Hepatocyte (in vitro differentiated cells): Measurements from ENCODE around the gene GCNT4. TPM values are rescaled to one million over a fixed set of nuclear protein-coding genes. Genes with fewer than 3 reads are reported as not detected.

ENCODE experiments used
- DNase-seq: peaks from one replicate; pipeline ENCODE4 v3.0.0-alpha.2; 2016; ENCODE audit warnings: low spot score
- H2AFZ ChIP-seq: fragments of 200-600 bp; sonication (generic); 2 replicates; pipeline ENCODE4 v1.6.0; 2016; ENCODE audit warnings: antibody characterized with exemption, mild to moderate bottlenecking
- H3K27ac ChIP-seq: fragments of 200-600 bp; sonication (generic); 2 replicates; pipeline ENCODE4 v1.5.1; 2016; ENCODE audit warnings: mild to moderate bottlenecking
- H3K27me3 ChIP-seq: fragments of 200-600 bp; sonication (generic); 2 replicates; pipeline ENCODE4 v1.6.1; 2016
- H3K36me3 ChIP-seq: fragments of 200-600 bp; sonication (generic); replicated peaks from 2 replicates; pipeline ENCODE4 v1.5.1; 2016; ENCODE audit warnings: low read depth; ENCODE audit not compliant: insufficient read depth
- H3K4me1 ChIP-seq: fragments of 200-600 bp; sonication (generic); 2 replicates; pipeline ENCODE4 v1.5.1; 2016; ENCODE audit warnings: mild to moderate bottlenecking, moderate library complexity; ENCODE audit not compliant: insufficient read depth
- H3K4me2 ChIP-seq: fragments of 200-600 bp; sonication (generic); 2 replicates; pipeline ENCODE4 v1.6.0; 2016
- H3K4me3 ChIP-seq: fragments of 200-600 bp; sonication (generic); 2 replicates; pipeline ENCODE4 v1.5.1; 2016; ENCODE audit warnings: mild to moderate bottlenecking
- H3K79me2 ChIP-seq: fragments of 200-600 bp; sonication (generic); 2 replicates; pipeline ENCODE4 v1.6.0; 2017; ENCODE audit warnings: mild to moderate bottlenecking
- H3K9me2 ChIP-seq: fragments of 200-600 bp; sonication (generic); replicated peaks from 2 replicates; pipeline ENCODE4 v1.6.0; 2017; ENCODE audit warnings: mild to moderate bottlenecking; ENCODE audit not compliant: insufficient read depth
- H3K9me3 ChIP-seq: fragments of 200-600 bp; sonication (generic); 2 replicates; pipeline ENCODE4 v1.5.1; 2016; ENCODE audit warnings: low read depth, mild to moderate bottlenecking
- H4K20me1 ChIP-seq: fragments of 200-600 bp; sonication (generic); 2 replicates; pipeline ENCODE4 v1.6.0; 2016; ENCODE audit warnings: mild to moderate bottlenecking; ENCODE audit not compliant: insufficient read depth, poor library complexity, severe bottlenecking
- EZH2 ChIP-seq: fragments of 200-600 bp; sonication (generic); IDR thresholded peaks from 2 replicates; pipeline ENCODE4 v1.6.1; 2016; ENCODE audit warnings: antibody characterized with exemption, mild to moderate bottlenecking, borderline replicate concordance
- EZH2phosphoT487 ChIP-seq: fragments of 200-600 bp; sonication (generic); IDR thresholded peaks from one replicate; pipeline ENCODE4 v1.6.1; 2018; ENCODE audit warnings: antibody characterized with exemption, mild to moderate bottlenecking, low read depth, moderate library complexity; ENCODE audit not compliant: unreplicated experiment, severe bottlenecking
- WGBS: methylation state at CpG from one replicate; pipeline ENCODE4 v1.1.6; 2016; ENCODE audit warnings: low lambda C conversion rate; ENCODE audit errors: missing lambda C conversion rate; 5-methylcytosine and 5-hydroxymethylcytosine counted together
- polyA plus RNA-seq: library from polyadenylated mRNA; unstranded; fragments of >200 nt; fragmentation: Nextera tagmentation; extraction: Ambion mirVana; gene quantifications from 2 replicates; pipeline ENCODE4 v1.2.1, GENCODE V29; 2016
- total RNA-seq: library from RNA; depleted of rRNA; stranded (reverse); fragments of >200 nt; gene quantifications from 2 replicates; pipeline ENCODE4 v1.2.3, GENCODE V29; 2014
- TF ChIP-seq, protein P1 (sequence below): fragments of 200-600 bp; sonication (generic); IDR thresholded peaks from 2 replicates; pipeline ENCODE4 v1.5.1; 2016; ENCODE audit warnings: antibody characterized with exemption, mild to moderate bottlenecking; ENCODE audit not compliant: poor library complexity

GCNT4 gene
- total and polyA plus RNA-seq, 2 experiments from 2014 or later: 1.5 to 8.3 TPM

DNA sequence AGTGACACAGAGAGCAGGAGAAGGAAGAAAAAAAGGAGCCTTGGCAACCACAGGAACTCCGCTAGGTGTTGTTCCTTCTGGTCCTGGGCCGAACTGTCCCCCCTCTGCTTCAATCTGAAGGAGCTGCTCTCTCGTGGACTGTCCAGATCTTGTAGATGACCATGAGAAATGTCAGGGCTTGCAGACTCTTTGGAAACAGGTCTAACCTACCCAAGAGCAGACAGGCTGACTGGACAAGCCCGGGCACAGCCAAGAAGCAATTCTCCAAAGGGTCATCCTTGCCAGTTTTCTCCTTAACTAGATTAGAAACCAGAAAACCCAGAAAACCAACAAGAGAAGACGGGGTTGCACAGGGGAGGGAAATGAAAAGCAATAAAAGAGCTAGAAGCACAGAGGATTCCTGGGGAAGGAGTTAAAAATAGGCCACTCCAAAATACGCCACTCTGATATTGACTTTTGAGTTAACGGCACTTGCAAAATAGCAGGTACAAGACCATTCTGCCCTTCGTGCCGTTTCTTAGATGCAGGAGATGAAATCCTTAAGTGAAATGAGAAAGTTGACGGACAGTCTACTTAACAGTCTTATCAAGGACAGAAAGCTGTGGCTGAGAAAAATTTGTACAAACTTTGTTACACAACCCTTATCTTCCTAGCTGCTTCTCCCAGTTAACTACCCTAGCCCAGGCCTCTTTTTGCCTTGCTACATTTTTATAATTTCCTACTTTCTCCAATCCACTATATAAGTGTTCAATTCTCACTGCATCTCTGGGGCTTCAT lies 5.8 kb downstream of the GCNT4 start:
- no peaks in the 10 kb centered on the region for H3K36me3 ChIP-seq
- peak; percentile 18 for DNase-seq
- WGBS: 74% methylated on average over 10 of the region's 10 CpGs
- no peaks in the 10 kb centered on the region for H3K9me3 ChIP-seq
- H3K9me2 ChIP-seq: no peaks in the 10 kb centered on the region
- peaks cover 22% of the 10 kb centered on the region for H3K4me1 ChIP-seq
- H3K27me3 ChIP-seq: no peaks in the 10 kb centered on the region
- peaks cover 42% of the 10 kb centered on the region for H3K79me2 ChIP-seq
- TF ChIP-seq EZH2 (no peak), EZH2phosphoT487 (no peak)
- TF ChIP-seq, protein P1, sequence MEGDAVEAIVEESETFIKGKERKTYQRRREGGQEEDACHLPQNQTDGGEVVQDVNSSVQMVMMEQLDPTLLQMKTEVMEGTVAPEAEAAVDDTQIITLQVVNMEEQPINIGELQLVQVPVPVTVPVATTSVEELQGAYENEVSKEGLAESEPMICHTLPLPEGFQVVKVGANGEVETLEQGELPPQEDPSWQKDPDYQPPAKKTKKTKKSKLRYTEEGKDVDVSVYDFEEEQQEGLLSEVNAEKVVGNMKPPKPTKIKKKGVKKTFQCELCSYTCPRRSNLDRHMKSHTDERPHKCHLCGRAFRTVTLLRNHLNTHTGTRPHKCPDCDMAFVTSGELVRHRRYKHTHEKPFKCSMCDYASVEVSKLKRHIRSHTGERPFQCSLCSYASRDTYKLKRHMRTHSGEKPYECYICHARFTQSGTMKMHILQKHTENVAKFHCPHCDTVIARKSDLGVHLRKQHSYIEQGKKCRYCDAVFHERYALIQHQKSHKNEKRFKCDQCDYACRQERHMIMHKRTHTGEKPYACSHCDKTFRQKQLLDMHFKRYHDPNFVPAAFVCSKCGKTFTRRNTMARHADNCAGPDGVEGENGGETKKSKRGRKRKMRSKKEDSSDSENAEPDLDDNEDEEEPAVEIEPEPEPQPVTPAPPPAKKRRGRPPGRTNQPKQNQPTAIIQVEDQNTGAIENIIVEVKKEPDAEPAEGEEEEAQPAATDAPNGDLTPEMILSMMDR: no peak
- H3K4me3 ChIP-seq: no peak overlapping the region
- H3K27ac ChIP-seq: no peak overlapping the region
- H2AFZ ChIP-seq: no peak overlapping the region
- H4K20me1 ChIP-seq: no peaks in the 10 kb centered on the region
- peak overlapping the region; percentile 51 for H3K4me2 ChIP-seq

DNA sequence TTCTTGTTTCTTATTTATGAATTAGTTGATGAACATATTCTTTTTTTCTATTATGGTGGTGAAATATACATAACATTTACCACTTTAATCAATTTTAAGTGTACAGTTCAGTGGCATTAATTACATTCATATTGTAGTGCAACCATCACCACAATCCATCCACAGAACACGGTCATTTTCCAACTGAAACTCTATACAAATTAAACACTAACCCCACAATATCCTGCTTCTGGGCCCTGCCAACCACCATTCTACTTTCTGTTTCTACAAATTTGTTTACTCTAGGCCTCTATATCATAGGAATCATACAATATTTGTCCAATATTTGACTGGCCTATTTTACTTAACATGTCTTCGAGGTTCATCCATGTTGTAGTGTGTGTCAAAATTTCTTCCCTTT lies 7.3 kb downstream of the GCNT4 start:
- 98% methylated on average over 2 of the region's 2 CpGs for WGBS
- H3K36me3 ChIP-seq: no peaks in the 10 kb centered on the region
- H3K27me3 ChIP-seq: no peaks in the 10 kb centered on the region
- TF ChIP-seq EZH2phosphoT487 (no peak), EZH2 (no peak)
- TF ChIP-seq, protein P1: no peak
- H3K27ac ChIP-seq: no peak overlapping the region
- no peaks in the 10 kb centered on the region for H3K9me3 ChIP-seq
- H3K4me1 ChIP-seq: peaks cover 17% of the 10 kb centered on the region
- DNase-seq: no peak
- H3K4me2 ChIP-seq: no peak overlapping the region
- no peak overlapping the region for H3K4me3 ChIP-seq
- H3K9me2 ChIP-seq: no peaks in the 10 kb centered on the region
- peaks cover 33% of the 10 kb centered on the region for H3K79me2 ChIP-seq
- H2AFZ ChIP-seq: no peak overlapping the region
- H4K20me1 ChIP-seq: no peaks in the 10 kb centered on the region

GRCh38 chr5:75044406-75044805 lies 8.0 kb downstream of the GCNT4 start:
- Histone ChIP-seq H3K79me2 (peaks cover 26% of the 10 kb centered on the region), H3K4me2 (no peak overlapping the region), H4K20me1 (no peaks in the 10 kb centered on the region), H3K4me1 (peaks cover 17% of the 10 kb centered on the region), H2AFZ (no peak overlapping the region), H3K9me3 (no peaks in the 10 kb centered on the region), H3K4me3 (no peak overlapping the region), H3K9me2 (no peaks in the 10 kb centered on the region), H3K36me3 (no peaks in the 10 kb centered on the region), H3K27ac (no peak overlapping the region), H3K27me3 (no peaks in the 10 kb centered on the region)
- 90% methylated on average over 7 of the region's 7 CpGs for WGBS
- DNase-seq: no peak
- TF ChIP-seq EZH2 (no peak), EZH2phosphoT487 (no peak)
- TF ChIP-seq, protein P1: no peak
